Caco-2 (cell line): ENCODE results near the gene SMPX. TPM values are rescaled to one million over a fixed set of nuclear protein-coding genes. Genes with fewer than 3 reads are reported as not detected.

Source experiments
- BruUV-seq: library from RNA; stranded (reverse); fragments of 400-500 nt; replicated peaks from 2 replicates; lab custom pipeline; 2021; lab: Mats Ljungman, UMichigan
- CTCF ChIA-PET: fragments of 300-600 bp; sonication (Branson Sonifier 250); formaldehyde crosslinking; loops from one replicate; lab custom pipeline; 2022; ENCODE audit warnings: antibody characterized with exemption; lab: Charles Lee
- POLR2A ChIA-PET: fragments of 300-600 bp; sonication (Branson Sonifier 250); formaldehyde crosslinking; loops from one replicate; lab custom pipeline; 2022; ENCODE audit warnings: antibody characterized with exemption; lab: Charles Lee
- DNase-seq, 2 experiments: peaks; one replicate each; pipeline versions ENCODE4 v3.0.0 to v3.0.0-alpha.2; 2020 to 2022
- H3K27me3 ChIP-seq: replicated peaks from 2 replicates; pipeline ENCODE4 v1.6.0; 2011; ENCODE audit warnings: low read length; ENCODE audit not compliant: control insufficient read depth, insufficient read depth
- H3K36me3 ChIP-seq: 2 replicates; pipeline ENCODE4 v1.5.1; 2011; ENCODE audit warnings: low read length; ENCODE audit not compliant: control insufficient read depth, insufficient read depth
- H3K4me1 ChIP-seq: fragments of 250-450 bp; sonication (Bioruptor Pico); 2 replicates; pipeline ENCODE4 v1.5.1; 2020; ENCODE audit warnings: mild to moderate bottlenecking
- H3K4me3 ChIP-seq: 2 replicates; pipeline ENCODE4 v1.5.1; 2011; ENCODE audit warnings: low read depth, mild to moderate bottlenecking, control low read depth, low read length
- H3K9me3 ChIP-seq: fragments of 250-450 bp; sonication (Bioruptor Pico); 2 replicates; pipeline ENCODE4 v1.5.1; 2020; ENCODE audit warnings: mild to moderate bottlenecking, moderate library complexity
- H3K27ac Mint-ChIP-seq: one replicate; pipeline ENCODE4 v1.8.0; 2022; ENCODE audit warnings: mixed read lengths; ENCODE audit not compliant: unreplicated experiment
- H3K27me3 Mint-ChIP-seq: one replicate; pipeline ENCODE4 v1.8.0; 2022; ENCODE audit warnings: mixed read lengths; ENCODE audit not compliant: insufficient read depth, unreplicated experiment
- H3K36me3 Mint-ChIP-seq: one replicate; pipeline ENCODE4 v1.8.0; 2022; ENCODE audit warnings: mild to moderate bottlenecking, mixed read lengths; ENCODE audit not compliant: insufficient read depth, unreplicated experiment
- H3K4me1 Mint-ChIP-seq: one replicate; pipeline ENCODE4 v1.8.0; 2022; ENCODE audit warnings: low read depth, mixed read lengths; ENCODE audit not compliant: unreplicated experiment
- H3K4me3 Mint-ChIP-seq: one replicate; pipeline ENCODE4 v1.8.0; 2022; ENCODE audit warnings: mild to moderate bottlenecking, moderate library complexity, mixed read lengths; ENCODE audit not compliant: unreplicated experiment
- H3K9me3 Mint-ChIP-seq: one replicate; pipeline ENCODE4 v1.8.0; 2022; ENCODE audit warnings: mixed read lengths; ENCODE audit not compliant: unreplicated experiment
- CTCF ChIP-seq, 2 experiments: fragments of 200-600 bp in 1 of 2; IDR thresholded peaks; 1 replicate in 1 of 2; 2 replicates in 1 of 2; pipeline versions ENCODE4 v1.5.1 to v1.8.0; 2011 to 2022; ENCODE audit warnings: antibody characterized with exemption in 1 of 2, control low read depth in 1 of 2, inconsistent platforms in 1 of 2, low read depth in 1 of 2, low read length in 1 of 2, mild to moderate bottlenecking in 1 of 2, moderate library complexity in 1 of 2; ENCODE audit not compliant: insufficient read depth in 1 of 2, severe bottlenecking in 1 of 2, unreplicated experiment in 1 of 2
- intact Hi-C: fragments of 100-400 bp; cut with micrococcal nuclease; formaldehyde crosslinking; loops from one replicate; pipeline ENCODE4 v1.10.0; 2022; ENCODE audit not compliant: unreplicated experiment
- total RNA-seq: library from RNA; stranded (reverse); gene quantifications from 2 replicates; pipeline ENCODE4 v1.2.3, GENCODE V29; 2022

SMPX gene
- total RNA-seq, 1 experiment from 2014 or later, result 2.9 TPM

GRCh38 chrX:21735038-21735767 lies 22.7 kb downstream of the SMPX start:
- no peak overlapping the region for H3K4me3 ChIP-seq
- H3K4me1 Mint-ChIP-seq, result peaks cover 8% of the 10 kb centered on the region
- peaks cover 9% of the 10 kb centered on the region for H3K9me3 Mint-ChIP-seq
- intact Hi-C loops, result loop anchor here (2.0 kb wide), 1 partner anchor 96 kb away; no protein-coding TSS in a partner anchor
- no peaks in the 10 kb centered on the region for H3K27me3 ChIP-seq
- peaks cover 75% of the 10 kb centered on the region for H3K4me1 ChIP-seq
- no peaks in the 10 kb centered on the region for H3K36me3 ChIP-seq
- peak overlapping the region; percentile 90 for H3K27ac Mint-ChIP-seq
- no peaks in the 10 kb centered on the region for H3K9me3 ChIP-seq
- no peaks in the 10 kb centered on the region for H3K36me3 Mint-ChIP-seq
- TF ChIP-seq CTCF (IDR thresholded peaks at IDR 0.05; ENCODE audit: insufficient read depth in 1 of 2, low read depth in 1 of 2, low read length in 1 of 2, severe bottlenecking in 1 of 2, unreplicated experiment in 1 of 2), result no peak
- DNase-seq, result no peak
- CTCF ChIA-PET, result interaction anchor here (0.6 kb wide), 1 partner anchor 769 kb away, joined by 3 read pairs; no protein-coding TSS in a partner anchor
- POLR2A ChIA-PET, result no interaction called here
- H3K4me3 Mint-ChIP-seq, result peak overlapping the region; percentile 54
- H3K27me3 Mint-ChIP-seq, result no peaks in the 10 kb centered on the region
- BruUV-seq, result no TSS peak

- Histone ChIP-seq H3K4me3 (no peak overlapping the region), H3K27me3 (no peaks in the 10 kb centered on the region), H3K36me3 (no peaks in the 10 kb centered on the region), H3K4me1 (peaks cover 65% of the 10 kb centered on the region), H3K9me3 (no peaks in the 10 kb centered on the region)
- intact Hi-C loops, result loop anchor here (1.0 to 2.0 kb wide), 3 partner anchors 29 to 240 kb away; no protein-coding TSS in a partner anchor
- Mint-ChIP-seq H3K4me1 (peaks cover 7% of the 10 kb centered on the region), H3K36me3 (no peaks in the 10 kb centered on the region), H3K9me3 (peaks cover 9% of the 10 kb centered on the region), H3K4me3 (peak overlapping the region; percentile 54), H3K27ac (peak overlapping the region; percentile 90), H3K27me3 (no peaks in the 10 kb centered on the region)
- CTCF ChIA-PET, result interaction anchor here (1.3 kb wide), 1 partner anchor 9 kb away, joined by 6 read pairs; no protein-coding TSS in a partner anchor
- POLR2A ChIA-PET, result interaction anchor here (0.5 kb wide), 1 partner anchor 65 kb away, joined by 6 read pairs; no protein-coding TSS in a partner anchor
- DNase-seq, result peak; percentile 82 to 89
- no peak for TF ChIP-seq CTCF (IDR thresholded peaks at IDR 0.05; ENCODE audit: insufficient read depth in 1 of 2, low read depth in 1 of 2, low read length in 1 of 2, severe bottlenecking in 1 of 2, unreplicated experiment in 1 of 2)
- BruUV-seq, result no TSS peak
Observed at GRCh38 chrX:21734175-21734574, 23.7 kb downstream of the SMPX start.

- CTCF ChIA-PET, result interaction anchor here (1.3 kb wide), 1 partner anchor 8 kb away, joined by 6 read pairs; no protein-coding TSS in a partner anchor
- TF ChIP-seq CTCF (IDR thresholded peaks at IDR 0.05; ENCODE audit: insufficient read depth in 1 of 2, low read depth in 1 of 2, low read length in 1 of 2, severe bottlenecking in 1 of 2, unreplicated experiment in 1 of 2), result no peak
- Histone ChIP-seq H3K4me1 (peaks cover 60% of the 10 kb centered on the region), H3K36me3 (no peaks in the 10 kb centered on the region), H3K27me3 (no peaks in the 10 kb centered on the region), H3K4me3 (no peak overlapping the region), H3K9me3 (no peaks in the 10 kb centered on the region)
- Mint-ChIP-seq H3K27ac (peak overlapping the region; percentile 90), H3K27me3 (no peaks in the 10 kb centered on the region), H3K36me3 (no peaks in the 10 kb centered on the region), H3K9me3 (peaks cover 9% of the 10 kb centered on the region), H3K4me1 (peaks cover 7% of the 10 kb centered on the region), H3K4me3 (peak overlapping the region; percentile 54)
- intact Hi-C loops, result loop anchor here (1.0 to 2.0 kb wide), 3 partner anchors 28 to 241 kb away; no protein-coding TSS in a partner anchor
- POLR2A ChIA-PET, result interaction anchor here (0.5 kb wide), 1 partner anchor 64 kb away, joined by 6 read pairs; no protein-coding TSS in a partner anchor
- peak in 1 of 2 experiments; percentile 13 for DNase-seq
- BruUV-seq, result no TSS peak
Observed at GRCh38 chrX:21733705-21734104, 24.2 kb downstream of the SMPX start.
